ENCODE results near the gene C10orf143. TPM values are rescaled to one million over a fixed set of nuclear protein-coding genes. Genes with fewer than 3 reads are reported as not detected.

Gene C10orf143
- total and polyA plus RNA-seq, 2 of the 4 experiments (the other 2 are of a cell fraction): 0.36 to 0.60 TPM

DNA sequence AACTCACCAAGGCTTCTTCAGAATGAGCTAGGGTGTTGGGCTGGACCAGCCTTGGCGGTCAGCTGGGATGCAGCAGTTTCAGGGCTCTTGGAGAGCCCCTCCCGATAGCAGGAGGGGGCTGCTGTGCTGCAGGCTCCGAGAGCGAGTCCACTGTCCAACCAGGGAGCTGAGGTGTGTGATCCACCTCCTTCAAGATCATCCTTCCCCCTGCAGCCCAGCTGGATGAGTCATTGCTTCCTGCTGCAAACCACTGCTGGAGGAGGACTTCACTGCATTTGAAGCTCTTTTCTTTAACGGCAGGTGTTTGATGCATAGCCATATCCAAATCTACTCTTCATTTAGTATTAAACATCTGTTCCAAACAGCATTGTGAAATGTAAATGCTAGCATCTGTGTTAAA, 92.4 kb downstream of the C10orf143 start:
- ChIA-PET POLR2A (ENCODE audit: unreplicated experiment) (no interaction called here), CTCF (no interaction called here)
- Histone ChIP-seq H3K4me1 (ENCODE audit: control insufficient read depth, insufficient read depth, low read length) (peaks cover 4% of the 10 kb centered on the region; the same call in 1 of the 2 replicates), H2AK9ac (replicated peaks; ENCODE audit: low read depth, low read length, poor library complexity) (no peak overlapping the region), H2AK5ac (ENCODE audit: low read depth, low read length) (no peak overlapping the region), H3K18ac (ENCODE audit: low read depth, low read length) (no peak overlapping the region), H3K27me3 (ENCODE audit: control insufficient read depth, insufficient read depth, low read length) (no peaks in the 10 kb centered on the region), H2BK5ac (ENCODE audit: low read depth, low read length, poor library complexity, severe bottlenecking) (no peak overlapping the region), H2BK15ac (ENCODE audit: low read depth, low read length) (no peak overlapping the region), H2BK20ac (ENCODE audit: low read depth, low read length) (no peak overlapping the region), H3K4ac (ENCODE audit: low read depth, low read length) (no peak overlapping the region), H3K36me3 (ENCODE audit: control insufficient read depth, insufficient read depth, low read length) (no peaks in the 10 kb centered on the region), H4K5ac (ENCODE audit: low read depth, low read length) (no peak overlapping the region), H3K23ac (ENCODE audit: low read depth, low read length) (no peak overlapping the region), H3K4me2 (ENCODE audit: low read depth, low read length) (no peak overlapping the region), H4K91ac (ENCODE audit: insufficient read depth, low read depth, low read length) (no peak overlapping the region), H3K4me3 (ENCODE audit: insufficient read depth, low read depth, low read length) (no peak overlapping the region), H3K27ac (ENCODE audit: insufficient read depth, low read length) (no peak overlapping the region), H3K9me3 (ENCODE audit: control insufficient read depth, insufficient read depth, low read length) (no peaks in the 10 kb centered on the region; the same call in 1 of the 2 replicates), H3K9ac (ENCODE audit: low read depth, low read length) (no peak overlapping the region), H2BK120ac (ENCODE audit: low read depth, low read length) (no peak overlapping the region), H3K79me1 (ENCODE audit: low read depth in 1 of 2, low read length in 2 of 2) (no peaks in the 10 kb centered on the region), H2AFZ (replicated peaks; ENCODE audit: low read length, poor library complexity) (no peak overlapping the region), H3K9me1 (ENCODE audit: insufficient read depth, low read length) (no peaks in the 10 kb centered on the region), H4K8ac (ENCODE audit: low read depth in 2 of 2, low read length in 2 of 2) (no peak overlapping the region), H4K20me1 (ENCODE audit: insufficient read depth, low read length) (no peaks in the 10 kb centered on the region), H3K14ac (replicated peaks; ENCODE audit: low read depth, low read length) (no peak overlapping the region), H3K56ac (ENCODE audit: extremely low read depth, insufficient read depth, low read length) (no peak overlapping the region)
- ATAC-seq (ENCODE audit: low read depth) (0 out of 2 replicates have a peak, but pooled peaks have one; percentile 32), DNase-seq (peak; percentile 63)
- dilution Hi-C loops (cut with HindIII; ENCODE audit: low sequenced_read_pairs, unreplicated experiment) (no loop called here), in situ Hi-C loops (cut with MboI; ENCODE audit: low sequenced_read_pairs) (no loop called here), intact Hi-C loops (cut with micrococcal nuclease) (no loop called here)
- 67% methylated on average over 1 of the region's 5 CpGs; no CpG with 5 or more reads in 1 of the 2 experiments for WGBS, 2 experiments (ENCODE audit: extremely low coverage in 2 of 2, insufficient read length in 1 of 2)
- TF ChIP-seq NFE2L2 (IDR thresholded peaks at IDR 0.05; ENCODE audit: low read depth, low read length) (no peak), RFX5 (IDR thresholded peaks at IDR 0.05; ENCODE audit: low read depth, low read length) (no peak), MAZ (IDR thresholded peaks at IDR 0.05; ENCODE audit: borderline replicate concordance, low read depth, low read length) (no peak), CEBPB (IDR thresholded peaks at IDR 0.05; ENCODE audit: low read depth, low read length) (no peak), MXI1 (IDR thresholded peaks at IDR 0.05; ENCODE audit: borderline replicate concordance, low read depth, low read length) (no peak), SMC3 (IDR thresholded peaks at IDR 0.05; ENCODE audit: low read depth, low read length) (no peak), BHLHE40 (IDR thresholded peaks at IDR 0.05; ENCODE audit: low read depth, low read length) (no peak), FOS (IDR thresholded peaks at IDR 0.05; ENCODE audit: low read depth, low read length) (no peak), RAD21 (IDR thresholded peaks at IDR 0.05; ENCODE audit: low read length) (no peak), RCOR1 (IDR thresholded peaks at IDR 0.05; ENCODE audit: insufficient replicate concordance, low read length) (no peak), POLR2A (IDR thresholded peaks at IDR 0.05; ENCODE audit: low read depth, low read length) (no peak)
- TF ChIP-seq, protein P1, sequence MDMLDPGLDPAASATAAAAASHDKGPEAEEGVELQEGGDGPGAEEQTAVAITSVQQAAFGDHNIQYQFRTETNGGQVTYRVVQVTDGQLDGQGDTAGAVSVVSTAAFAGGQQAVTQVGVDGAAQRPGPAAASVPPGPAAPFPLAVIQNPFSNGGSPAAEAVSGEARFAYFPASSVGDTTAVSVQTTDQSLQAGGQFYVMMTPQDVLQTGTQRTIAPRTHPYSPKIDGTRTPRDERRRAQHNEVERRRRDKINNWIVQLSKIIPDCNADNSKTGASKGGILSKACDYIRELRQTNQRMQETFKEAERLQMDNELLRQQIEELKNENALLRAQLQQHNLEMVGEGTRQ (IDR thresholded peaks at IDR 0.05; ENCODE audit: low read depth, low read length): no peak
- TF ChIP-seq, protein P2, sequence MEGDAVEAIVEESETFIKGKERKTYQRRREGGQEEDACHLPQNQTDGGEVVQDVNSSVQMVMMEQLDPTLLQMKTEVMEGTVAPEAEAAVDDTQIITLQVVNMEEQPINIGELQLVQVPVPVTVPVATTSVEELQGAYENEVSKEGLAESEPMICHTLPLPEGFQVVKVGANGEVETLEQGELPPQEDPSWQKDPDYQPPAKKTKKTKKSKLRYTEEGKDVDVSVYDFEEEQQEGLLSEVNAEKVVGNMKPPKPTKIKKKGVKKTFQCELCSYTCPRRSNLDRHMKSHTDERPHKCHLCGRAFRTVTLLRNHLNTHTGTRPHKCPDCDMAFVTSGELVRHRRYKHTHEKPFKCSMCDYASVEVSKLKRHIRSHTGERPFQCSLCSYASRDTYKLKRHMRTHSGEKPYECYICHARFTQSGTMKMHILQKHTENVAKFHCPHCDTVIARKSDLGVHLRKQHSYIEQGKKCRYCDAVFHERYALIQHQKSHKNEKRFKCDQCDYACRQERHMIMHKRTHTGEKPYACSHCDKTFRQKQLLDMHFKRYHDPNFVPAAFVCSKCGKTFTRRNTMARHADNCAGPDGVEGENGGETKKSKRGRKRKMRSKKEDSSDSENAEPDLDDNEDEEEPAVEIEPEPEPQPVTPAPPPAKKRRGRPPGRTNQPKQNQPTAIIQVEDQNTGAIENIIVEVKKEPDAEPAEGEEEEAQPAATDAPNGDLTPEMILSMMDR (conservative IDR thresholded peaks at IDR 0.05; ENCODE audit: low read depth, low read length): no peak
- BruUV-seq (replicated peaks): no TSS peak
